ENCODE measurements around the gene HYKK.
"Not testable (repeated sequence)": the region's sequence is repeated elsewhere in the genome, so short reads cannot be mapped to it uniquely, and the experiment has no call there.

Gene HYKK

DNA sequence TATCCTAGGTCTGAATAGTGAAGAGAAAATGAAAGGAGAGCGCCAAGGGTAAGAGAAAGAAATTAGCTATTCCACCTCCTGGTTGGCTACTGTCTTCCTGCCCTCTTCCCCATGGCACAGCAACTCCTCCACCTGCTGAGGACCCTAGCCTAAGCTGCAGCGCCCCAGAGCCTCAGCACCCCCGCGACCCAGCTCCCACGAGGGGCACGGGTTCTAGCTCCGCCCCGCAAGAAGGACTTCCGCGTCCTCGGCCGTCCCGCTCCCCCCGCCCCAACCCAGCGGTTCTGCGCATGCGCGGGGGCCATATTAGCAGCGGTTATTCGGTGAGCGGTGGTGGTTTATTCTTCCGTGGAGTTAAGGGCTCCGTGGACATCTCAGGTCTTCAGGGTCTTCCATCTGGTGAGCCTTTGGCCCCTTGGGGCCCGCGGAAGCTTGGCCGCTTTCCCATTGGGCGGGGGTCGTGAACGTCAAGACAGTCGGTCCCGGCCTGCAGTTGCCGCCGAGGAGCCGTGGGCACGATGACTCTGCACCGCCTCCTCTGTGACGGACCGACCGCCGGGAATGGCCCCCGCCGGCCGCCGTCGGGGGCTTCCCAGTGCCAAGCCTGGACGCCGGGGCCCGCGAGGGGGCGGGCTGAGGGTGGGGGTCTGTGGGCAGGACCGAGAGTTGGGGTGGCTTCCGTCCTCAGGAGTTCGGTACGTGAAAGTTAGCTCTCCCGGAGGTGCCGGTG, 32.9 kb downstream of the HYKK start, which contains the start of gene PSMA4:
TSS of gene PSMA4 (plus strand) at position 304 of the 730 bp plus-strand sequence. CDS start 1,484 bp downstream, outside the sequence.
- DNase-seq (ENCODE audit: low read depth), result peak; percentile 96

- DNase-seq (ENCODE audit: low read depth), result no peak
Measured at GRCh38 chr15:78540871-78541743, 33.7 kb downstream of the HYKK start.

DNA sequence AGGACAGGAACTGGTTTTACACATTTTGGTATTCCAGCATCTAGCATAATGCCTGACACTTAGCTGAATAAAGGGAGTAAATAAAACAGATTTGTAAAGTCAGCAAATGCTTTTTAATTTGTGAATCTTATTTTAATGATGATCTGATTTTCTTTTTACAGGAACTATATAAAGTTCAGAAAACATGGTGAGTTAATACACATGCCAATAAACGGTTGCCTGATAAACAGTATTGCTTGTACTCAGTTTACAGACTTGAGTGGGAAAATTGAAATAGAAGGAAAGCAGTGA, 34.3 kb downstream of the HYKK start:
- DNase-seq (ENCODE audit: low read depth), result no peak

DNA sequence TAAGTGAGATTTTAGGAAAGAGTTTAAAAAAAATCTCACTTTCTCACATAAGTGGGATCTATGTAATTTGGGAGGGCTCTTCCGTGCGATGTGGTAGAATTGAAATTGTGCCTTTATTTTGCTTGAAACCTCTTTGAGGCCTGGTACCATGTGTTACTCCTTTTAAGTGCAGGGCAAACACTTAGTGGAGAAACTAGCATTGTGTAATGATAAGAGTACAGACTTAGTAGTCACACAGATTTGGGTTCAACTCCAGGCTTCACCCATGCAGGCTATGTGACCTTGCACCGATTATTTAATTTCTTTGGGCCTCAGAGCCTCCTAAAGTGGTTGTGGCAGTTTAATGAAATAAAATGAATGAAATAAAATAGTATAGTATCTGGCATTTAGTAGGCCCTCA, 35.3 kb downstream of the HYKK start:
- DNase-seq (ENCODE audit: low read depth), result no peak

GRCh38 chr15:78550194-78550593, 42.8 kb downstream of the HYKK start:
- DNase-seq (ENCODE audit: low read depth), result no peak

GRCh38 chr15:78550815-78551214, 43.4 kb downstream of the HYKK start:
- DNase-seq (ENCODE audit: low read depth), result no peak

GRCh38 chr15:78551902-78552301, 44.5 kb downstream of the HYKK start:
- no peak for DNase-seq (ENCODE audit: low read depth)

DNA sequence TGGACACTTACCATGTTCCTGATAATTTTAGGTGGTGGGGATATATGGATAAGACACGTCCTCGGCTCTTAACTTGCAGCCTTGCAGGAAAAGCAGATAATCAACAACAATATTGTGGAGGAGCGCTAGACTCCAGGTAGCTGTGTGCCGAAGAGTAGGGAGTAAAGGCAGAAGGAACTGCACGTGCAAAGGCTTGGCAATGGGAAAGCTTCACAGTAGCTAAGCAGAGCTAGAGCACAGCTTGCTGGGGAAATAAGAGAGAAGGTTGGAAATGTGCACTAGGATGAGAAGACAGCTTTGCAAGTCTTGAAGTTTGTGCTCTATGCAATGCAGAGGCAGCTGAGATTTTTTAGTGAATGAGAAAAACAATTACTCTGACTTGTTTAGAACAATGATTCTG, 45.2 kb downstream of the HYKK start:
- DNase-seq (ENCODE audit: low read depth), result no peak

DNA sequence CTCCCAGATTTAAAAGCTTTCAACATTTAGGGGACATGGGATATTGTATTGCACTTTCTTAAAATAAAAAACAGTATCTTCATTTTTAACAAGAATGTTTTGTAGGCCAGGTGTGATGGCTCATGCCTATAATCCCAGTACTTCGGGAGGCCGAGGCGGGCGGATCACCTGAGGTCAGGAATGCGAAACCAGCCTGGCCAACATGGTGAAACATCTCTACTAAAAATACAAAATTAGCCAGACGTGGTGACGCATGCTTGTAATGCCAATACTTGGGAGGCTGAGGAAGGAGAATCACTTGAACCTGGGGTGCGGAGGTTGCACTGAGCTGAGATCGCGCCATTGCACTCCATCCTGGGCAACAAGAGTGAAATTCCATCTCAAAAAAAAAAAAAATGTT, 52.8 kb downstream of the HYKK start:
- not testable (repeated sequence) for DNase-seq (ENCODE audit: low read depth)

DNA sequence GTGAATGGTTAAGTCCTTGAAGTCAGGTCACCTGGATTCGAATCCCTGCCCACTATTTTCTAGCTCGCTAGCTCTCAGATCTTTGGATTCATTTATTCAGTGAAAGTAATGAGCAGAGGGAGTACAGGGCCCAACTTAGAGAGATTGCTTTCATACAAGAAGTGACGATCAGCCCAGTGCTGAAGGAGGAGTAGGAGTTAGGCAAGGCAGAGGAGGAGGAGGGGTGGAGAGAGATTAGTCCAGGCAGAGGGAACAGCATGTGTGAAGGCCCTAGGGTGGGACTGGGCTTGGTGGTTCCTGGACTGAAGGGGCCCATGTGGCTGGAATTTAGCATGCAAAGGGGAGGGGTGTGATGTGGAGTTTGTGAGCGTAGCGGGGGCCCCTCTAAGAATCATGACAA, 54.1 kb downstream of the HYKK start:
- no peak for DNase-seq (ENCODE audit: low read depth)

GRCh38 chr15:78563092-78563491, 55.7 kb downstream of the HYKK start:
- DNase-seq (ENCODE audit: low read depth), result no peak

- no peak for DNase-seq (ENCODE audit: low read depth)
Measured at GRCh38 chr15:78564743-78565096, 57.3 kb downstream of the HYKK start.

DNA sequence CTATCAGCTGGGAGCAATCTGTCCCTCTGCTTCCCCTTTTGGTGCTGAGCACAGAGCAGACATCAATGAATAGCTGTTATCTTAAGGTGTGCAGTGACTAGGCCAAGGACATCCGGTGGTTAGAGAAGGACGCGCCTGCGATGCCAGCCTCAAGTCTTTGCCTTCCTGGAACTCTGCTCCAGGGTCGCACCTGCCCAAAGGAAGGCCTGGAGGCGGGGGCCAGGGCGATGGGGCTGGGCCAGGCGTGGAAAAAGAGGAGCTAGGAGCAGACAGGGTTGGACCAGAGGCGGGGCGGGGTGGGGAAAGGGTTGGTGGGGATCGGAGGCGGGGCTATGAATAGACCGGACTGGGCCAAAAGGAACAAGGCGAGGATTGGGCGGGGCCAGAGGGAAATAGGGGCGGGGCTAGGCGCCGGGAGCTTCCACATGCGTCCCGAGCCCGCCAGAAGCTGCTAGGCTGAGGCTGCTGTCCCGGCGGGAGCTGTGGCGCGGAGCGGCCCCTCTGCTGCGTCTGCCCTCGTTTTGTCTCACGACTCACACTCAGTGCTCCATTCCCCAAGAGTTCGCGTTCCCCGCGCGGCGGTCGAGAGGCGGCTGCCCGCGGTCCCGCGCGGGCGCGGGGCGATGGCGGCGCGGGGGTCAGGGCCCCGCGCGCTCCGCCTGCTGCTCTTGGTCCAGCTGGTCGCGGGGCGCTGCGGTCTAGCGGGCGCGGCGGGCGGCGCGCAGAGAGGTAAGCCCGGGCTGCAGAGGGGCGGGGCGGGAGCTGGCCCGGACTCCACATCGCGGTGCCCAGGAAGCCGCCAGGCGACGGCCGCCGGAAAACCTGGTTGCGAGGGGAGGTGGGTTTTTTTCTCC, 57.9 kb downstream of the HYKK start, which contains the start of gene CHRNA5:
TSS of gene CHRNA5 (plus strand) at position 424 of the 854 bp plus-strand sequence. CDS start at position 624, 200 bp downstream.
- peak; percentile 59 for DNase-seq (ENCODE audit: low read depth)

GRCh38 chr15:78565951-78566774, 58.8 kb downstream of the HYKK start:
- no peak for DNase-seq (ENCODE audit: low read depth)

GRCh38 chr15:78567531-78567930, 60.2 kb downstream of the HYKK start:
- DNase-seq (ENCODE audit: low read depth), result no peak

- DNase-seq (ENCODE audit: low read depth), result no peak
Measured at GRCh38 chr15:78570710-78571109, 63.3 kb downstream of the HYKK start.

GRCh38 chr15:78571382-78571781, 64.0 kb downstream of the HYKK start:
- DNase-seq (ENCODE audit: low read depth), result no peak

DNA sequence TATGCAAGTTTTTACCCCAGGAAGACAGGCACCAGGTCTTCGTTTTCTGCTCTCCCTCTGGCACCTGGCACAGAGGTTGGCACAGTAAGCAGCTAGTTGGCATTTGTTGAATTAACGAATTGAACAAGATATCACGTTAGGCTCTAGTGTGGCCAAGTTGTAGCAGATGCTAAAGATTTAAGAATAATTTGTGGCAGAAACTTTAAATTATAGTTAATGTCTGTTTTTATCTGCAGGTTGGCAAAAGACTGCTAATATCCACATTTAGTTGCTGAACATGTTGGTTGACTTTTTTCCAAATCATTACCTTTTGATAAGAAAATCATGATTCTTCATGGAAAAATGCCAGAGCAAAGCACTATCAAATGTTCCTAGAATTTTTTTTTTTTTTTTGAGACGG, 66.0 kb downstream of the HYKK start:
- no peak for DNase-seq (ENCODE audit: low read depth)

GRCh38 chr15:78574944-78575343, 67.6 kb downstream of the HYKK start:
- DNase-seq (ENCODE audit: low read depth), result no peak
